GM18873 (cell line): ENCODE measurements around the gene MRPL16.
"Not testable (repeated sequence)": the region's sequence is repeated elsewhere in the genome, so short reads cannot be mapped to it uniquely, and the experiment has no call there.

Source experiments
- ATAC-seq: cut with Tn5 transposase; IDR thresholded peaks from one replicate; pipeline ENCODE4 v1.9.1; 2021; ENCODE audit warnings: mild to moderate bottlenecking, moderate library complexity, moderate number of reproducible peaks; ENCODE audit not compliant: unreplicated experiment, low FRiP score

MRPL16 gene

DNA sequence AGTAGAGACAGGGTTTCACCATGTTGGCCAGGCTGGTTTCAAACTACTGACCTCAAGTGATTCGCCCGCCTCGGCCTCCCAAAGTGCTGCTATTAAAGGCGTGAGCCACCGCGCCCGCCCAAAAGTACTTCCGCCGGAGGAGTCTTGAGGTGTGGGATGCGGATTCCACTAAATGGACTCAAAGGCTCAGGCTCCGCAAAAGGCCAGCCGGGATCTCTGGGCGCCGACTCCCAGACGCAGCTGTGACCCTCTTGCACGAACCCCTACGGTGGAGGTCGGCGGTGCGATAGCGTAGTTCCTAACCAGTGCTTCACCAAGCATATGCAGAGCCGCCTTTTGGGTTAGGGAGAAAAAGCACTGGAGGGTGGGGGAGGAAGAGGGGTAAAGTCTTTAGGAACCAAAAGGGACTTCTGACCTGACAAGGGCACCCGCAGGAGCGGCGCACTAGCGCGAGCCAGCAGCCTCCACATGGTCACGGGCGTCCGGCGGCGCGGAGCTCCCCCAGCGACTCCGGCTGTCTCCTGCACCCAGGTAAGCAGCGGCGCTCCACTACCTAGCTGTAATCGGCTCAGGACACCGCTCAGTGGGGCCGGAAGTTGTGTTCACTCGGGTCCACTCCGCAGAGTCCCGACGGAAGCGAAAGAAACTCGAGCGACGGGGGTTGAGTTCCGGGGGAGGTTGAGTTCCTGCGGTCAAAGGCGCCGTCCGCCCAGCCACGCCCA, at the start of gene MRPL16:
MRPL16 (minus strand) TSS at position 590 of the 722 bp plus-strand sequence; CDS start at position 470, 120 bp downstream.
- peak; percentile 94 for ATAC-seq

DNA sequence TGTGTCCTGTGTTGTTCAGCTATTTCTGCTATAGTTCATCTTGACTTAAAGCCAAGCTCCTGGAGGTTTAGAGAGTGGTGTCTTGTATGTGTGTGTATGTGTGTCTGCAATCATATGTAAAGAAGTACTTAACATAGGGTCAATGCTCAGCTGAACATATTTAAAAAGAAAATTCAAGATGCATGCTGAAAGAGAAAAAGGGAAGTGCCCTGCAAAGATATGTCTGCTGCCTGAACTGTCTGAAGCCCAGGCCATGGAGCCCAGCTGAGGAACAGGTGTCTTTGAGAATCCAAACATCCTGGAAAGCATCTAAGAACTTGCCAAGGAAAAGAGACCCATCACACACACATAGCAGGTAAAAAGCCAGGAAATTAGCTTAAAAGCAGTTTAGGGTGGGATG, 49.1 kb upstream of the MRPL16 start:
- no peak for ATAC-seq

DNA sequence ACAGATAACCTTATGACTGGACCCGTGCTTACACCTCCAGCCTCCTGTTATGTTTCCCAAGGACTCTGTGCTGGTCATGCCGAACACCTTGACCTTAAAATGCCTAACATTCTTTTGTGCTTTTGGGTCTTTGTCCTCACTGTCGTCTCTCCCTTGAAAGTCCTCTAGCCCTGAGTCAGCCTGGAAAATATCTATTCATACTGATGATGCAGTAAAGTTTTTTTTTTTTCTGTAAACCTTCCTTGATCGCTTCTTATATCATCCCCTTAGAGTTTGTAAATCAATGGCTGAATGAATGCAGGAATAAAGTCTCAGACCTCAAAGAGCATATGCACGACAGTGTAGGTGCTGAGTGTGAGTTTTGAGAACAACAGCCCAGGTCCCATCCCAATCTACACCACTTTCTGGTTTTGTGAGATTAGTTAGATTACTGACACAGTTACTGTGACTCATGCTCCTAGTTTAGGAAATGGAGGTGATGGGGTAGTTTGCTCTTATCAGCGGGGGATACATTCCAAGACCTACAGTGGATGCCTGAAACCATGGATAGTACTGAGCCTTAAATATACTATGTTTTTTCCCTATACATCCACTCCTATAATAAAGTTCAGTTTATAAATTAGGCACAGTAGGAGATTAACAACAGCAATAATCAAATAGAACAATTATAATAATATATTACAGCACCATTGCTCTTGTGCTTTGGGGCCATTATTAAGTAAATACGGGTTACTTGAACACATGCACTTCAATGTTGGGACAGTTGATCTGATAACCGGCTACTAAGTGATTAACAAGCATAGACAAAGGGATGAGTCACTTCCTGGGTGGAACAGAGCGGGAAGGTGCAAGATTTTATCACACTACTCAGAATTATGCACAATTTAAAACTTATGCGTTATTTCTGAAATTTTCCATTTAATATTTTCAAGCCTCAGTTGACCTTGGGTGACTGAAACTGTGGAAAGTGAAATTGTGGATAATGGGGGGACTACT, 47.2 kb upstream of the MRPL16 start:
- ATAC-seq, result no peak

DNA sequence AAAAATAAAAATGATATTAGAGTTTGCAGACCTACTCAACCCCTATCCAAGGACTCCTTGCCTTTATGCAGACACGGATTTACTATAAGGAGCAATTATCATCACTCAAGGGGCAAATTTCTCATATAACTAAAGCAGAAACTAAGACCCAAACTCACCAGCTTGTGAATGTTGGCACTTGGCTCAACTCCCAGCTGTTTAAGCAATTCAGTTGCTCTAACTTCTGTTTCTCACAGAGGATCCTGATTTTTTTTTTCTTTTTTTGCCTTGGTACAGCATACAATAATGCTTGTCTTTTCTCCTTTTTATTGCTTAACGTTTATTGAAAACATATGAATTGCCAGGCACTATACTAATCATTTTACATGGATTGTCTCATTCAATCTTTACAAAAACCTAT, 44.3 kb upstream of the MRPL16 start:
- ATAC-seq, result no peak

DNA sequence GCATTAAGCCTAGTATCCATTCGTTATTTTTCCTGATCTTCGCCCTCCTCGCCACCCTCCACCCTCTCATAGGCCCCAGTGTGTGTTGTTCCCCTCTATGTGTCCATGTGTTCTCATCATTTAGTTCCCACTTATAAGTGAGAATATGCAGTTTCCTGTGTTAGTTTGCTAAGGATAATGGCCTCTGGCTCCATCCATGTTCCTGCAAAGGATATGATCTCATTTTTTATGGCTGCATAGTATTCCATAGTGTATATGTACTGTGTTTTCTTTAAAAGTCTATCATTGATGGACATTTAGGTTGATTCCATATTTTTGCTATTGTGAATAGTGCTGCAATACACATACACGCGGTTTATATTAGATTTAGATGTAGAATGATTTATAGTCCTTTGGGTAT, 40.8 kb upstream of the MRPL16 start:
- not testable (repeated sequence) for ATAC-seq

DNA sequence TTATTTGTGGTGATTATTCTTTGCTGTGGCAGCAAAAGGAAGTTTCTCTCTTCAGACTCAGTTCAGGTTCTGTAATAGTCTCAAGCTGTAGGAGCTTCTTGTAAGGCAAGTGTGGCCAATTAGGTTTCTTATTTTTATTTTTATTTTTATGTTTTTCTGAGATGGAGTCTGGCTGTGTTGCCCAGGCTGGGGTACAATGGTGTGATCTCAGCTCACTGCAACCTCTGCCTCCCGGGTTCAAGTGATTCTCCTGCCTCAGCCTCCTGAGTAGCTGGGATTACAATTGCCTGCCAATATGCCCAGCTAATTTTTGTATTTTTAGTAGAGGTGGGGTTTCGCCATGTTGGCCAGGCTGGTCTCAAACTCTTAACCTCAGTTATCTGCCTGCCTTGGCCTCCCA, 39.0 kb upstream of the MRPL16 start:
- ATAC-seq, result not testable (repeated sequence)

DNA sequence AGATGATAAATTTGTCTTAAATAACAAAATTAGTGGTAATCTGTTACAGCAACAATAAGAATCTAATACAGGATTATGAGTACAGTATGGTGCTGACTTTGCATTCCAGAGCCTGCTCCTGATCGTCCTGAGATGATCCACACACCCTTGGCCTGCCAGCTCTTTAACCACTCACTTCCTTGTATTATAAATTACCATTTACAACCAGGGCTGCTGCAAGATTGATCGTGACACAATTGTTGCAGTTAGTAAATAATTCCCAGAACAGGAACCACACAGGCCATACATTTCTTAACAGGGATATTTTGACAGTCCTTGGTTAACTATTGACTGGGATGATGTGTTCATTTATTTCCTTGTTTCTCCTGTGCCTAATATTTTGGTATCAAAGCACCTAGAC, 38.6 kb upstream of the MRPL16 start:
- ATAC-seq, result no peak

DNA sequence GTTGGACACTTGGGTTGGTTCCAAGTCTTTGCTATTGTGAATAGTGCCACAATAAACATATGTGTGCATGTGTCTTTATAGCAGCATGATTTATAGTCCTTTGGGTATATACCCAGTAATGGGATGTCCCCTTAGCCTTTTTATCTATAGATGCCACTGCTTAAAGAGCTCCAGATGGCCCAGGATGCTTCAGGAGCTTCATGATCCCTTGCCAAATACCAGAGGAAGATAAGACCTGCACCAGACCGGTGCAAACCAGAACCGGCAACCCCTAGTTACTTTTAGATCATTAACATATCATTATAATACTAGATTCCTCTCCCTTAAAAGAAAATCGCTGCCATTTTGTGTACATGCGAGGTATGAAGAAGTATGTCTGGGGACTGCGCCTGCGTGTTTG, 37.9 kb upstream of the MRPL16 start:
- not testable (repeated sequence) for ATAC-seq

DNA sequence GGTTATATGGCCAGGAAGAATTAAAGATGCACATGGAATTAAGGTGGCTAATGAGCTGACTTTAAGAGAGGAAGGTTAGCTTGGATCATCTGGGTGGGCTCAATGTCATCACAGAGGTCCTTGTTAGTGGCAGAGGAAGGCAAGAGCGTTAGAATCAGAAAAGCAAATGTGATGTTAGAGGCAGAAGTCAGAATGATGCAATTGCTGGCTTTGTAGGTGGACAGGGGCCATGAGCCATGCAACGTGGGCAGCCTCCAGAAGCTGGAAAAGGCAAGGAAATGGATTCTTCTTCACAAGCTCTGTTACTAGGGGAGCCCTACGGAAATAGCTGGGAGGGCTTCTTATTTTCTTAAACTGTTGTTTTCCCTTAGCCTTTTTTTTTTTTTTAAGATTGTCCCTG, 37.0 kb upstream of the MRPL16 start:
- ATAC-seq, result no peak

DNA sequence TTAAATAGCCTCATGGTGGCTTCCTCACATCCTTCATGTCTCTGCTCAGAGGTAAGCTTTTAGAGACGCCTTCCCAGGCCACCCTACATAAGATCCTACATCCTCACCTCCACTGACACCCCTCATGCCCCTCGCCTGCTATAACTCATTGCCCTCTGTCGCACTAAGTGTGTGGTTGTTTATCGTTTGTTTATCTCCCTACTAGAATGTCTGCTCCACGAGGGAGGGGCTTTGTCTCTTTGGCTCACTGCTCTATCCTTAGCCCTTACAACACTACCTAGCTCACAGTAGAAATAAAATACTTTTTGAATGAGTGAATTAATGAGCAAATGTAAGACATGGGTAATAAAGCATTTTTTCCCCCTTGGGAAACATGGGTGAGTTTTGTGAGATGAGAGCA, 36.0 kb upstream of the MRPL16 start:
- ATAC-seq, result no peak

DNA sequence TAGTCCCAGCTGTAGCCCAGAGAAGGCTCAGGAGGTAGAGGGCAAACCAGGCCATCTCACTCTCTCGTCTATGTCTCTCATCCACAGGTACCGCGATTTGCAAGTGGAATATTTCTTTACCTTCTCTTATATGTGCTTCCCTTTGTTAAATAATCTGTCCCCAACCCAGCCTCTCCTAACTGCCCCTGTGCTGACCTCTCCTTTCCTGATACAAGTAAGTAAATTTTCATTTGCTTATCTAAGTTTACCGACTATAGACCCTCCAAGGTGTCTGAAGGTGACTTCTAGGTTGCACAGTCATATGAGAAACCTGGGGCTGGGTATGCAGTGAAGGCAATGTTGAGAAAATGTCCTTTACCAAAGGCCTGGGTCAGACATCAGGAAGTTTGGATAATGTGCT, 34.8 kb upstream of the MRPL16 start, which contains the start of gene CBLIF:
CBLIF (minus strand) TSS at position 101 of the 400 bp plus-strand sequence; CDS start at position 55, 46 bp downstream.
- no peak for ATAC-seq

DNA sequence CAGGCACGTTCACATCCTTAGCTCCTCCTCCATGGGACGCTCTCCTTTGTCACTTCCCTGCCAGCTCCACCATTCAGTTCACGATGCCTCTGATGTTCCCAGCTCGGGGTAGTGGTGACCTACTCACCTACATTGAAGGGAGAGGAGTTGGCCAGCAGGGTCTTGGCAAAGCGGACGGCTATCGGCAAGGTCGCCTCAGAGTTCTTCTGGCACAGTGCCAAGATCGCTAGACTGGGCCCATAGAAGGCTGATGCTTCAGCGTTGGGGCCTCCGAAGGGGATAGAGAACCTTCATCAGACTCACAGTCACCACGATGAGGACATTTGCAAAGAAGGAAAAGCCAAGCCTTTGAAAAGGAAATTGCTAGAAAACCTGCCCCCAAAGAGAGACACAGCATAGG, 31.7 kb upstream of the MRPL16 start:
- ATAC-seq, result no peak

DNA sequence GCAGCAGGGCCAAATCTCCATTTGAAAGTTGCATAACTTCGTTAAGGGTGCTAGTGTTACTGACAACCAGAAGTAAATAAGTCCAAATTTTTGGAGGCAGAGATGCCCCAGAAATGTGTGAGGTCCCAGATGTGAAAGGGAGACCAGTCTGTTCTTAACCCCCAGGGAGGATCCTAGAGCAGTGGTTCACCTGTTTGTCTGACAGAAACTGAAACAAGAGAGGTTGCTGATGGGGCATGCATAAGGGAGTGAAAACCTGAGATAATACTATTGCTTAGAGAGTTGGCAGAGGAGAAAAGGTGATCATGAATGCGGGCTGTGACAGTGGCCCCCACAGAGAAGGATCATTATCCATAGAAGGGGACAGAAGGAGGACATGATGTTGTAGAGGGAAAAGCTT, 30.9 kb upstream of the MRPL16 start:
- no peak for ATAC-seq

DNA sequence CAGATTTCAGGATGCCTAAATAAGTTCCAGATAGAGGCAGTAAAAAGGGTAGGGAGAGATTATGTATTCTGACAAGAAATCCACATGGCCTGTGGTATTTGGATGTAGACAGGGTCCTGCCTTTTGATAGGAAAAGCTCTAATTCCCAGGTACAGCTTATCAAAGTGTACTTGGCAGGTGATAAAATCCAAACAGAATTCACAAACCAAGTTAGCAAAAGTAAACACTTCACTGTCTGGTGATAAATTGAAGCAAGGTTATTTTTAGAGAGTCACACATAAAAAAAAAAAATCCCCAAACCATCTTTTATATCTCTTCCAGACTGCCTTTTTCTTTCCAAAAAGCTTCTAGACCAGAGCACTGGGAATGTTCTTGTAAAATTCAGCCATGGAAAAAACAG, 29.0 kb upstream of the MRPL16 start:
- ATAC-seq, result no peak

DNA sequence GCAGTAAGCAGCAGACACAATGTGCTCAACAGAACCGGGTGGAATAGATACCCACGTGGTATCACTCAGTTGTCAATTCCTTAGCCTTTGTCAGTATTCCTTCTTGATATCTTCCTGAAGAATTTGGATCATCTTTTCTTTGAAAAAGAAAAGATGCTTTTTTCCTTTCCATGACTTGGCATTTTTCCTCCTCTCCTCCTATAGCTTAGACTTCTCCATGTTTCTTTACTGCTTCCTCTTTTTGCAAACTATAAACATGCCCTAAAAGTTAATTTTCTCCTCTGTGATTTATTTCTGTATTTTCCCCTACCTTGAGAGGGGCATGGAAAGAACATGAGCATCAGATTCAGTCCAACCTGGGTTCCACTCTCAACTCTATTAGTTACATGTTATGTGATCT, 23.0 kb upstream of the MRPL16 start:
- no peak for ATAC-seq

DNA sequence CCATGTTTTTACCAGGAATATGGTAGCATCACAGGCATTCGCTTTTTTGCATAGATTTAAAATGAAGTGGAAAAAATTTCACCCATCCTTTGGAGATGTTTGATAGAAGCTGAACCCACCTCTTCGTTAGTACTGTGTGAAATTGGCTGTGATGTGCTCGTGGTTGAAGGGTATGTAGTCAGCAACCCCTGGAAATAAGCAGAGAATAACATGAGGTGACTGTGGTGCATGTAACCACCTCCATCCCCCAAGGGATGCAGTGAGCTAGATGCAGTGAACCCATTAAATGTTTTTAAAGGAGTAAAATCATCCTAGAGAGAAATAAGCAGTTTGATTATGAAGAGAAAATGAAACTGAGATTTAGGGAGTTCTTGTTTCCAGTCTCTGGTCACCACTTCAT, 18.8 kb upstream of the MRPL16 start:
- ATAC-seq, result no peak

DNA sequence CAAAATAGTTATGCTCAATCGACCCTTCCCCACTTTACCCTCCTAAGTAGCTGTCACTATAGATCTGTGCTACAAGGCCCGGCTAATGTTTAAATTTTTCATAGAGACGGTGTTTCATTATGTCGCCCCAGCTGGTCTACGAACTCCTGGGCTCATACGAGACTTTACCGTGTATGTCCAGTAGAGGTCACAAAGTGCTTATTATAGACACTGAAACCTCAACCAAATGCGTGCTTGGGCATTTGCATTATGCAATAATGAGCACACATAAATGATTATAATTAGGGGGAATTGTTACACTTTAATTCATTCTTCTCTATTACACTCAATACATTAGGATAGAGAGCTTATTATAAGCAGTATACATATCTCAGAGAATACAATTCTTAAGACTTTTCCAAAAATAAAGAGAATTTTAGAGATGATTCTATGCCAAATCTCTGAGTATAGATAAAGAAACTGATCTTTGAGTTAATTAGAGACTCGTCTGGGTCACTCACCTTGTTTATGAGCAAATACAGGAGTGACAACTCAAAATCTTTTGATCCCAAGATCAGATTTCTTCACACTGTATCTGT, 12.5 kb upstream of the MRPL16 start:
- ATAC-seq, result peak; percentile 57

DNA sequence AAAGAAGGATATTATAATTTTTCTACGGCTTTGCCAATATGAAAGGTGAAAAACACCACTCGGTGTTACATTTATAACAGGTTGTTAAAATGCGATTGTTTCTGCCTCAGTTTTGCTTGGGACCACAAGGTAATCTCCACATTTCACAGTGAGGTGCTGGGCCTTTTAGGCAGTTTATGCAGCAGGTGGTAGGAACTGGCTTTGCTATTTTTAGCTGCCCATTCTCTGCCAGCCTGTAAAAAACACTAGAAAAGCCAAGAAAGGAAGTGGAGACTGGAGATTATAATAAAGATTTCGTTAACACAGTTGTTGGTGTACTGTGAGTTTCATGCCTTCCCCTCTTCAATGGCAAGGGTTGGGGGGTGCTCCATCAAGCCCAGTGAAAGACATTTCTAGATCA, 8.0 kb upstream of the MRPL16 start:
- ATAC-seq, result no peak

DNA sequence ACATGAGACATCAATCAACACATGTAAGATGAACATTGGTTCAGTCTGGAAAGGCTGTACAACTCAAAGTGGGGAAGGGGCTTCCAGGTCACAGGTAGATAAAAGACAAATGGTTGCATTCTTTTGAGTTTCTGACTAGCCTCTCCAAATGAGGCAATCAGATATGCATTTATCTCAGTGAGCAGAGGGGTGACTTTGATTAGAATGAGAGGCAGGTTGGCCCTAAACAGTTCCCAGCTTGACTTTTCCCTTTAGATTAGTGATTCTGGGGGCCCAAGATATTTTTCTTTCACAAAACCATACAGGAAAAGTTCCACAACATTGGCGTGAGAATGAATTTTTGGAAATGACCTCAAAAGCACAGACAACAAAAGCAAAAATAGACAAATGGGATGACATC, 5.9 kb upstream of the MRPL16 start:
- ATAC-seq, result not testable (repeated sequence)

DNA sequence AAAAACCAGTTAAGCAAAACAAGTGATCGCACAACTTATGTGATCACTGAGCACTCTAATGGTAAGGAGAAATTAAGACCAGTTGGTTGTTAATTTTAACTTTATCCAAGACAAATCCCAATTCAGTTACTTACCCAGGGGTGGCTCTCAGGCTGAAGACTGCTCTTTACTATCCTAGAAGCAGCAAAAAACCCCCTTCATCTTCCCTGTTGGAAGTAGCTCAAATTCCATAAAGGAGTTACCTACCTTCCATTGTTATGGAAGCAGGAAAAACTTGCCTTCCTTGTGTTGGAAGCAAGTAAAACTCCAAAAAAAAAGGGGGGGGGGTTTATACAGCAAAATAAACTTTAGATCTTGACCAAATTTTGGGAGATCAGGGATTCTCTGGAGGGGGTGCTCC, 5.2 kb upstream of the MRPL16 start:
- no peak for ATAC-seq

DNA sequence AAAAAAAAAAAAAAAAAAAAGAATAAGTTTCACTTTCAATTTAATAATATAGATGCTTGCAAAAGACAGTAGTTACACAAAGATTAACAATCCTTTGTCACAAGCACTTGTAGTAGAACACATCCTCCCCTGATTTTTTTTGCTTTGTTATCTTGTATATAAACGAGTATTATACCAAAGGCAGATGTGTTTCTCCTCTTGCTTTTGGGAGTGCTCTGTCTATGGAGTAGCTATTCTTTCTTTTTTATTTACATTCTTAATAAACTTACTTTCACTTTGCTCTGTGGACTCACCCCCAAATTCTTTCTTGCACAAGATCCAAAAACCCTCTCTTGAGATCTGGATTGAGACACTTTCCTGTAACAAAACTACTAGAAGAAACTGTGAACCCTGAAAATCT, 3.4 kb upstream of the MRPL16 start:
- ATAC-seq, result no peak
